ENCODE measurements around the gene HS3ST2.
"Not testable (repeated sequence)": the region's sequence is repeated elsewhere in the genome, so short reads cannot be mapped to it uniquely, and the experiment has no call there.

Gene HS3ST2

DNA sequence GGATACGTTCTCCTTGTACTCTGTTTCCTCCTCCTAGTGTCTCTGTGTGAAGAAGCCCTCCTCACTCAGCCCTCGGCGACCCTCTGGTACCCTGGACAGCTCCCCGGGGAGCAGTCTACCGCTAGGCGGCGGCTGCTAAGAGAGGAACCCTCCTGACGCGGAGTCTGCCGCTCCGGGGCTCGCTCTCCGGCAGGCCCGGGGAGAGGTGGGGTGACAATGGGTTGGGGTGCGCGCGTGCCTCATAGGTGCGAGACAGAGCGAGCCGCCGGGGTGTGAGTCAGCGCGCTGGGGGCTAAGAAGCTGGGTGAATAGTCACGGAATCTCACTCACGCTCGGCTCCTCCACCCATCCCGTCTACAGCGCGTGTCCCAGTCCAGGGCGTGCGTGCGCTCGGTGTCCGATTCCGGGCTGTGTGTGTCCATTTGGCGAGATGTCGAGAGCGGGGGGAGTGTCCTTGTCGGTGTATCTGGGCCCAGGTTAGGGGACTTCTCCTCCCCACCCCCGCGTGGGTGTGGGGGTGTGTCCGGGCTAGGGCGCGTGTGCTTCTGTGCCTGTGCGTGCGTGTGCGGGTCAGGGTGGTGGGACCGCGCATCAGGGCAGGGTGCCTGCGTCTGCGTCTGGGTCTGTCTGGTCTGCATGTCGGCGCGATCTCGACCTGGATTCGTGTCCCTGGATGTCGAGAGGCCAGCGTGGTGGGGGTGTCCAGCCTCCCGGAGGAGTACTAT lies 577 bp upstream of the HS3ST2 start:
- DNase-seq (ENCODE audit: low read depth): no peak

DNA sequence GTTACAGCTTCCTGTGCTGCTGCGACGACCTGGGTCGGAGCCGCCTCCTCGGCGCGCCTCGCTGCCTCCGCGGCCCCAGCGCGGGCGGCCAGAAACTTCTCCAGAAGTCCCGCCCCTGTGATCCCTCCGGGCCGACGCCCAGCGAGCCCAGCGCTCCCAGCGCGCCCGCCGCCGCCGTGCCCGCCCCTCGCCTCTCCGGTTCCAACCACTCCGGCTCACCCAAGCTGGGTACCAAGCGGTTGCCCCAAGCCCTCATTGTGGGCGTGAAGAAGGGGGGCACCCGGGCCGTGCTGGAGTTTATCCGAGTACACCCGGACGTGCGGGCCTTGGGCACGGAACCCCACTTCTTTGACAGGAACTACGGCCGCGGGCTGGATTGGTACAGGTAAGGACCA lies 746 bp downstream of the HS3ST2 start:
- DNase-seq (ENCODE audit: low read depth): no peak

GRCh38 chr16:22815863-22816262 lies 1.9 kb downstream of the HS3ST2 start:
- DNase-seq (ENCODE audit: low read depth): no peak

- no peak for DNase-seq (ENCODE audit: low read depth)
These were observed 2.5 kb downstream of the HS3ST2 start for GRCh38 chr16:22816475-22816874.

- not testable (repeated sequence) for DNase-seq (ENCODE audit: low read depth)
These were observed 4.8 kb downstream of the HS3ST2 start for GRCh38 chr16:22818736-22819135.

DNA sequence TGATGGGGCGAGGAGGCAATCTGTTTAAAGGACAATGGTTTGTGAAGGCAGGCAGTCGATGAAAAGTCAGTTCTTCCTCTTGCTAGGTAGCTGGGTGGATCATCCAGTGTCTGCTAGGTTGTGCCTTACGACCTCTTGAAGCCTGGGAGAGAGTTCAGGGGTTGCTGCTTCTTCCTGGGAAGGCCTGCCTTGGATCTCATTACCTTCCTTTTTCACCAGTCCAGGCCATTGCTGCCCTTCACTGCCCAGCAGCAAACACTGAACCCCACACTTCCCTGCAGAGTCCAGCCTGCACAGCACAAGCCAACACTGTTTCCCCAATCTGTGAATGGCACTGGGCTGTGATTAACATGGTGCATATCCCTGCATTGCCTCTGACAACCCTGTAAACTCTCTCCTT lies 24.7 kb downstream of the HS3ST2 start:
- DNase-seq (ENCODE audit: low read depth): no peak

GRCh38 chr16:22842031-22842430 lies 28.1 kb downstream of the HS3ST2 start:
- not testable (repeated sequence) for DNase-seq (ENCODE audit: low read depth)

- DNase-seq (ENCODE audit: low read depth): no peak
These were observed 29.2 kb downstream of the HS3ST2 start for GRCh38 chr16:22843122-22843521.

DNA sequence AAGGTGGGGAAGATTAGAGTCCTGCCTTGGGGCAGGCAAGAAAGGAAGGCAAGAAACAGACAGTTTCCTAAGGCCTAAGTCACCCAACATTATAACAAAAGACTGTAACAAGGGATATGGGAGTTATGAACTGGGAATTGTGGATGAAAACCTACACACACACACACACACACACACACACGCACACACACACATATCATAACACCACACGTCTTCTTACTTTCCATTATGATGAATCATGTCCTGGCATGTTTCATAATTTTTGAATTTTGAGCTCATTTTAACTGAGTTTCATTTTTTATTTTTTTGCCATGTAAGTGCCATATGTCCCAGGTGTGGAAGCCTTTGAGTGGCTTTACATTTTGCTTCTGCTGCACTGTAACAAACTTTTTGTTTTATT lies 29.9 kb downstream of the HS3ST2 start:
- no peak for DNase-seq (ENCODE audit: low read depth)

- no peak for DNase-seq (ENCODE audit: low read depth)
These were observed 30.5 kb downstream of the HS3ST2 start for GRCh38 chr16:22844416-22844815.

DNA sequence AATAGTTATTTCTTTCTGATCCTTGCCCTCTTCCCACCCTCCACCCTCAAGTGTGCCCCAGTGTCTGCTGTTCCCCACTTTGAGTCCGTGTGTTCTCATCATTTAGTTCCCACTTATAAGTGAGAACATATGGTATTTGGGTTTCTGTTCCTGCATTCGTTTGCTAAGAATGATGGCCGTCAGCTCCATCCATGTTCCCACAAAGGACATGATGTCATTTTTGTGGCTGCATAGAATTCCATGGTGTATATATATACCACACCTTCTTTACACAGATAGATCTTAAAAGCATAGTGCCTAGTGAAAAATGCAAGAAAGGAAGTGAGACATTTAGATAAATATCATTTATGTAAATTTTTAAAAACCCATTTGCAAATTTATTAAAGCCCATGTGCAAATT lies 33.1 kb downstream of the HS3ST2 start:
- no peak for DNase-seq (ENCODE audit: low read depth)

GRCh38 chr16:22847690-22848089 lies 33.7 kb downstream of the HS3ST2 start:
- DNase-seq (ENCODE audit: low read depth): no peak

GRCh38 chr16:22848451-22848850 lies 34.5 kb downstream of the HS3ST2 start:
- DNase-seq (ENCODE audit: low read depth): no peak

- DNase-seq (ENCODE audit: low read depth): no peak
These were observed 35.6 kb downstream of the HS3ST2 start for GRCh38 chr16:22849517-22849916.

GRCh38 chr16:22855231-22855630 lies 41.3 kb downstream of the HS3ST2 start:
- no peak for DNase-seq (ENCODE audit: low read depth)

GRCh38 chr16:22857296-22858025 lies 43.5 kb downstream of the HS3ST2 start:
- no peak for DNase-seq (ENCODE audit: low read depth)

GRCh38 chr16:22859925-22860324 lies 46.0 kb downstream of the HS3ST2 start:
- DNase-seq (ENCODE audit: low read depth): no peak

DNA sequence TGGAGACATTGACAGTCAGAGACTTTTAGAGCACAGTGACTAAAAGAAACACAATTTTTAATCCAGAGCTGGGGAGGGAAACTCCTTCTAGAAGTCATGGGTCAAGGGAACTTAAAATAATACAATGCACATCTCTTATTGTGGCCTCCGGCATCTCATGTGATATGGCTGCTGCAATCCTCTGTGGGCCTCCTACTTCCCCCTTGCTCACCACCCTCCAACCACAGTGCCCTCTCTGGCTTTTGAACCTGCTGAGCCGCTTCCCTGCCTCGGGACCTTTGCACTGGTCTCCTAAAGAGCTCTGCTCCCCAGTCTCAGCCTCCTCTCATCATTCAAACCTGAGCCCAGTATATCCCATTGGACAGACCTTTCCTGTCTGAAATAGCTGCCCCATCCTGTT lies 47.6 kb downstream of the HS3ST2 start:
- no peak for DNase-seq (ENCODE audit: low read depth)

DNA sequence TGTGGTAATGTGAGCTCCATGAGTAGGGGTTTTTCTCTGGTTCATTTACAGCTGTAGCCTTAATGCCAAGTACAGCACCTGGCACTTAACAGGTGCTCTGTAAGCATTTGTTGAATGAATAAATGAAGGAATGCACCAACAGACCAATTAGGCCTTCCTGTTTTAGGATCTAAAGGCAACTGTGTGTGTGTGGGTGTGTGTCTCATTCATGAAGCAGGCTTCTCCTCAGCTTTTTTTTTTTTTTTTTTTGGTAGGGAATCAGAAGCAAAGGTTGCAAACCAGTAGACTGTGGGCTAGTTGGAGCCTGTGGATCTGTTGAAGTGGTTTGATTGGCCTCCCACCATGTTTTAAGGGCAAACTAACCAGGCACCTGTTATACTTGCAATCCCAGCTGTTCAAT lies 48.1 kb downstream of the HS3ST2 start:
- no peak for DNase-seq (ENCODE audit: low read depth)

GRCh38 chr16:22864375-22864774 lies 50.4 kb downstream of the HS3ST2 start:
- DNase-seq (ENCODE audit: low read depth): no peak

DNA sequence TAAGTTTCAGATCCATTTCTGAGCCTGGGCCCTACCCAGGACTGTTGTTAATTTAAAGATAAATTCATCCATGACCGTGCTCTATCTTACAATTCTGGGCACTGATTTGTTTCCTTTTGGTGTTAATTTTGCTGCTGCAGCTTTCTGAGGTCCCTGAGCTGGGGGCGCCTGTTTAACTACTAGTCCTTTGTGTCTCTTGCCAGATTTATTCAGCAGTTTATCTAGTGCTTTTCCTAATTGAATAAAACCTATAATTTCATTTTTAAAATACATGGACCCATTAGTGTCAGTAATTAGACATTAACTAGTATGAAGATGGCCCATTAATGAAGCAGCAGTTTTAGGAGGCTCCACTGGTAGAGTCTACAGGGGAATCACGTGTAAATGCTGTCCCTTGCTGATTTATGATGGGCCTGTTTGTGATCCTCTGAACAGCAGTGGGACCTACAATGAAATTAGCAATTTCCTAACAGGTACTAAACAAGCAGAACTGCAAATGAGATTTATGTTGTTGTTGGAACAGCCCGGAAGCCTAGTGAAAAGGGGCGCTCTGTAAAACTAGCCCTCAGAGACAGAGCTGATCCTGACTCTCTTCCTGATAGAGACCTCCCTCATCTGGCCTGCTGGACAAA lies 54.7 kb downstream of the HS3ST2 start:
- DNase-seq (ENCODE audit: low read depth): no peak

GRCh38 chr16:22871861-22872260 lies 57.9 kb downstream of the HS3ST2 start:
- DNase-seq (ENCODE audit: low read depth): no peak

DNA sequence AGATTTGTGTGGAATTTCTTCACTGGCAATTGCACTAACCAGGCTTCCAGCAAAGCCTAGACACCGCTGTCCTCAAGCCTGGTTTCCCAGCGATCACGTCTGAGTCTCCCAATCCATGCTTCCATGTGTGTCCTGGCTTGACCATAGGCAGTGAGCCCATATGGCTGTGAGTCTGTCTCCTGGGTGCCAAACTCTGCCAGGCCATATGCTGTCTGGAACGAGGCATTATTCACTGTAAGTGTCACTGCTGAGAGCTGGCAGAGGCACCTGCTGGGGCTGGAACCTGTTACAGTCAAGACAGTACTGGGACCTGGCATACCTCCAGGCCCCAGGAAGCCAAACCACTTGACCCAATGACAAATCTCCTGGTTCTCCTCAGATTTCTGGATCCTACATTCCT lies 60.4 kb downstream of the HS3ST2 start:
- DNase-seq (ENCODE audit: low read depth): no peak

All from HS-5 (cell line).